ENCODE data around the gene SLC43A1. TPM values are rescaled to one million over a fixed set of nuclear protein-coding genes. Genes with fewer than 3 reads are reported as not detected.

Gene SLC43A1
- total RNA-seq, 2 donors from 2014 or later, result 8.7 to 19.0 TPM

DNA sequence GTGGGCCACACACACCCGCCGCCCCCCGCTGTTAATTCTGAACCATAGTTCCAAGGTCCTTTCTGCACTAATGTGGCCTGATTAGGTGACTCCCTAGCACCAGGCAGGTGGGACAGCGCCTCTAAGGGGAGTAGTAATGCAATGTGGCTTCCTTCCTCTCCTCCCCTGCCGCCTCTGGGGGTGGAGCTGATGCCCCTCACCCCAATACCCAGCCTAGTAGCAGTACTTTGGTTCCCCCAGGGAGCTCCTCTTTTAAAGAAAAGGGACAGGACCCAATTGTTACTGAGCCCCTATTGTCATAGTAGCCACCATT lies 40.7 kb downstream of the SLC43A1 start:
- Histone ChIP-seq H3K27me3 (no peaks in the 10 kb centered on the region), H3K4me1 (peaks cover 15% of the 10 kb centered on the region), H3K9me3 (no peaks in the 10 kb centered on the region), H3K27ac (no peak overlapping the region), H3K9ac (ENCODE audit: low read depth in 2 of 2, low read length in 2 of 2) (no peak overlapping the region), H3K36me3 (no peaks in the 10 kb centered on the region), H3K4me3 (no peak overlapping the region)
- no peak for DNase-seq
- TF ChIP-seq, protein P1, sequence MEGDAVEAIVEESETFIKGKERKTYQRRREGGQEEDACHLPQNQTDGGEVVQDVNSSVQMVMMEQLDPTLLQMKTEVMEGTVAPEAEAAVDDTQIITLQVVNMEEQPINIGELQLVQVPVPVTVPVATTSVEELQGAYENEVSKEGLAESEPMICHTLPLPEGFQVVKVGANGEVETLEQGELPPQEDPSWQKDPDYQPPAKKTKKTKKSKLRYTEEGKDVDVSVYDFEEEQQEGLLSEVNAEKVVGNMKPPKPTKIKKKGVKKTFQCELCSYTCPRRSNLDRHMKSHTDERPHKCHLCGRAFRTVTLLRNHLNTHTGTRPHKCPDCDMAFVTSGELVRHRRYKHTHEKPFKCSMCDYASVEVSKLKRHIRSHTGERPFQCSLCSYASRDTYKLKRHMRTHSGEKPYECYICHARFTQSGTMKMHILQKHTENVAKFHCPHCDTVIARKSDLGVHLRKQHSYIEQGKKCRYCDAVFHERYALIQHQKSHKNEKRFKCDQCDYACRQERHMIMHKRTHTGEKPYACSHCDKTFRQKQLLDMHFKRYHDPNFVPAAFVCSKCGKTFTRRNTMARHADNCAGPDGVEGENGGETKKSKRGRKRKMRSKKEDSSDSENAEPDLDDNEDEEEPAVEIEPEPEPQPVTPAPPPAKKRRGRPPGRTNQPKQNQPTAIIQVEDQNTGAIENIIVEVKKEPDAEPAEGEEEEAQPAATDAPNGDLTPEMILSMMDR (IDR thresholded peaks at IDR 0.05), result no peak
- intact Hi-C loops (cut with DNase I), result no loop called here

DNA sequence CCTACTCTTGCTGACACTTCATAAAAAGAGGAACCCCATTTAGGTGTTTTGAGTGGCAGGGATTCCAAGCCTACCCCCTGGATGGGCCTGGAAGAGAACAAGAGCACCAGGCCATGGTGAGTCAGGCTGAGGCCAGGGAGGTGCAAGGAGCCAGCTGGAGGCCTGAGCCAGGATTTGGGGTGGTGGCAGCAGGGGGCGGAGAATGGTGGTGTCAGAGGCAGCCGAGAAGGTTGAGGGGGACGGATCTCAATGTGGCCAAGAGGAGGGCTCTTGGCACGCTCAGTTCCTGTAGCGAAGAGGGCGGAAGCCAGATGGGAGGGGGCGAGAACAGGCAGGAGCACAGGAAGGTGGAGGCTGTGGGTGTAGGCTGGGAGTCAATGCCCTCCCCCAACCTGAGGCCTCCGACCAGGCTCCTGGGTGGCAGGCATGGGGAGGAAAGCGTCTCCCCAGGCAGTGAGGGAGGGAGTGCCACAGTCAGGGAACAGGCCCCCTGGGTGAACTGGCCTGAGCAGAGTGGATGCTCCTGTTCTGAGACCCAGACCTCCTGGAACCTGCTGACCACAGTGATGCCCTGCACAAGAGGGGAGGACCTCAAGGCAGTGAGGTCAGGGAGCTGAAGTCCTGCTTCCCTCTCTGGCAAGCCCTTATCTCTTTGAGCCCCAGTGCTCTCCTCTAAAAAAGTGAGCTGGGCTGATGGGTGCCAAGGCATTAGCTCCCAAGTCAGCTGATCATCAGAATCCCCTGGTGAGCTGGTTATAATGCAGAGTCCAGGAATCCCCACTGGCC lies 41.3 kb downstream of the SLC43A1 start:
- no peaks in the 10 kb centered on the region for H3K9me3 ChIP-seq
- no peak for DNase-seq
- H3K36me3 ChIP-seq, result no peaks in the 10 kb centered on the region
- no peak overlapping the region for H3K9ac ChIP-seq (ENCODE audit: low read depth in 2 of 2, low read length in 2 of 2)
- intact Hi-C loops (cut with DNase I), result no loop called here
- H3K4me1 ChIP-seq, result peaks cover 15% of the 10 kb centered on the region
- TF ChIP-seq, protein P1 (IDR thresholded peaks at IDR 0.05), result no peak
- no peak overlapping the region for H3K27ac ChIP-seq
- no peaks in the 10 kb centered on the region for H3K27me3 ChIP-seq
- H3K4me3 ChIP-seq, result no peak overlapping the region

DNA sequence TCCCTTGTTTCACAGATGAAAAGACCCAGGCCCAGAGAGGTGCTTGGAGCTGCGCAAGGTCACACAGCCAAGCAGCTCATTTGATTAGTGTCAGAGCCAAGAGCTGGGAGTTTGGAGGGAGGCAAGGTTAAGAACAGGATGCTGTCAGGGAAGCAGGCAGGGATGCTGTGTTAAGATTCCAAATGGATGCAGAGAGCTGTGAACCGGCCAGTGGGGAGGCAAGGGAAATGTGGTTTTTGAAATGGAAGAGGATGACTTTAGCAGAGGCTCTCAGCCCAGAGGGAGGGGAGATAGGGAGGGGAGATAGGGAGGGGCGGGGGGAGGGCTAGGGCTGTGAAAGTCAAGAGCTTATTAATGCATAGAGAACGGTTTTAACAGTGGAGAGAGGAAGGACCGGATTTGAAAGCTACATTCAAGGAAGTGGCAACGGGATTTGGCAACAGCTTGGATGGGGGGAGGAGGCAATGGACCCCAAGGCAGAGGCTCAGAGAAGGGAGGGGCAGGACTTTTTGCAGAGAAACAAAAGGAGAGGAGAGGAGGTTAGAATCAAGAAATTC lies 42.1 kb downstream of the SLC43A1 start:
- Histone ChIP-seq H3K36me3 (no peaks in the 10 kb centered on the region), H3K9me3 (no peaks in the 10 kb centered on the region), H3K27ac (no peak overlapping the region), H3K9ac (ENCODE audit: low read depth in 2 of 2, low read length in 2 of 2) (no peak overlapping the region), H3K4me1 (peaks cover 15% of the 10 kb centered on the region), H3K4me3 (no peak overlapping the region), H3K27me3 (no peaks in the 10 kb centered on the region)
- TF ChIP-seq, protein P1 (IDR thresholded peaks at IDR 0.05), result no peak
- DNase-seq, result no peak
- intact Hi-C loops (cut with DNase I), result no loop called here

DNA sequence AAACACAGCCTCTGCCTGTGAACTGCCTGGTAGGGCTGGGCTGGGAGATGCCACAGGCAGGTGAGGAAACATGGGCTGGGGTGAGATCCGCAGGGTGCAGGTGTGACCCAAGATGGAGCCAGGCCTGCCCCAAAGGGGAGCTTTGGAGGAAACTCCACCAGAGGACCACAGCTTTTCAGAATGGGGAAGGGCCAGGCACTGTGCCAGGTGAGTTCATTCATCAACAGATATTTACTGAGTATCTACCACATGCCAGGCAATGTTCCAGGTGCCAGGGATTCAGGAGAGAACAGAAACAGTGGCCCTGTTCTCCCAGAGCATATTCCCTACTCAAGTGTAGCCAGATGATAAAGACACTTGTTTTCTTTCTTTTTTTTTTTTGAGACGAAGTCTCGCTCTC lies 44.0 kb downstream of the SLC43A1 start:
- Histone ChIP-seq H3K27ac (no peak overlapping the region), H3K36me3 (no peaks in the 10 kb centered on the region), H3K27me3 (no peaks in the 10 kb centered on the region), H3K9me3 (no peaks in the 10 kb centered on the region), H3K9ac (ENCODE audit: low read depth in 2 of 2, low read length in 2 of 2) (no peak overlapping the region), H3K4me1 (peaks cover 4% of the 10 kb centered on the region), H3K4me3 (no peak overlapping the region)
- DNase-seq, result no peak
- intact Hi-C loops (cut with DNase I), result no loop called here
- TF ChIP-seq, protein P1 (IDR thresholded peaks at IDR 0.05), result no peak

DNA sequence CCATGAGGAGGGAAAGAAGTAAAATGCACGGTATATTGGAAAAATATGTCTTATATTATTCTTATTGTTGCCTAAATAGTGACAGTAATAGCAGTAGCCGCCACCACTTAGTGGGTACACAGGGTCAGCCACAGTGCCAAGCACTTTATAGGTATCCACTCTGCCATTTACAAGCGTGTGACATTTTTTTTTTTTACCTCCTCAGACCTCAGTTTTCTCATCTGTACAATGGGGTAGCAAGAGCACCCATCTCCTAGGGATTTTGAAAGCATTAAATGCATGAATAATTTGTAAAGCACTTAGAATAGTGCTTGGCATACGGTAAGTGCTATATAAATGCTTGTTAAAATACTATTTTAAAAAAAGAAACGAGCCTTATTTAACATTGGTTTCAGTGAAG lies 46.2 kb downstream of the SLC43A1 start:
- Histone ChIP-seq H3K27ac (no peak overlapping the region), H3K36me3 (no peaks in the 10 kb centered on the region), H3K4me3 (no peak overlapping the region), H3K4me1 (no peaks in the 10 kb centered on the region), H3K9ac (ENCODE audit: low read depth in 2 of 2, low read length in 2 of 2) (no peak overlapping the region), H3K27me3 (no peaks in the 10 kb centered on the region), H3K9me3 (no peaks in the 10 kb centered on the region)
- TF ChIP-seq, protein P1 (IDR thresholded peaks at IDR 0.05), result no peak
- intact Hi-C loops (cut with DNase I), result no loop called here
- no peak for DNase-seq
